Measurements from ENCODE around the gene TMEM14A.
A peak's percentile ranks its signal among the peaks of the same experiment; 100 is the strongest.
"Not testable (repeated sequence)": the region's sequence is repeated elsewhere in the genome, so short reads cannot be mapped to it uniquely, and the experiment has no call there.

TMEM14A gene

GRCh38 chr6:52704060-52704459, 33.1 kb downstream of the TMEM14A start:
- peak; percentile 19 to 48 (median 38) for DNase-seq

- DNase-seq = not testable (repeated sequence)
These were observed 34.0 kb downstream of the TMEM14A start for GRCh38 chr6:52704781-52705502.

- DNase-seq = no peak
These were observed 35.1 kb downstream of the TMEM14A start for GRCh38 chr6:52706001-52706400.

GRCh38 chr6:52707963-52708680, 37.2 kb downstream of the TMEM14A start:
- DNase-seq = no peak

GRCh38 chr6:52712136-52712535, 41.2 kb downstream of the TMEM14A start:
- DNase-seq = no peak

GRCh38 chr6:52714761-52715160, 43.8 kb downstream of the TMEM14A start:
- not testable (repeated sequence) for DNase-seq

- no peak for DNase-seq
These were observed 47.6 kb downstream of the TMEM14A start for GRCh38 chr6:52718550-52718949.

- no peak for DNase-seq
These were observed 49.4 kb downstream of the TMEM14A start for GRCh38 chr6:52720321-52720720.

- no peak for DNase-seq
These were observed 53.1 kb downstream of the TMEM14A start for GRCh38 chr6:52724042-52724405.

GRCh38 chr6:52724406-52725121, 53.7 kb downstream of the TMEM14A start:
- DNase-seq = peak; percentile 66 to 84 (median 76)

GRCh38 chr6:52725143-52725534, 54.2 kb downstream of the TMEM14A start:
- DNase-seq = peak; percentile 21 to 65 (median 55)

- DNase-seq = no peak
These were observed 54.8 kb downstream of the TMEM14A start for GRCh38 chr6:52725535-52726192.

GRCh38 chr6:52726193-52726542, 55.3 kb downstream of the TMEM14A start:
- no peak for DNase-seq

GRCh38 chr6:52726741-52727535, 56.0 kb downstream of the TMEM14A start:
- no peak for DNase-seq

- no peak for DNase-seq
These were observed 57.0 kb downstream of the TMEM14A start for GRCh38 chr6:52727908-52728307.

- DNase-seq = no peak
These were observed 57.5 kb downstream of the TMEM14A start for GRCh38 chr6:52728394-52728793.

GRCh38 chr6:52729576-52729975, 58.7 kb downstream of the TMEM14A start:
- DNase-seq = no peak

GRCh38 chr6:52731719-52732118, 60.8 kb downstream of the TMEM14A start:
- DNase-seq = no peak

- DNase-seq = no peak
These were observed 62.3 kb downstream of the TMEM14A start for GRCh38 chr6:52733172-52733571.

GRCh38 chr6:52734072-52734471, 63.2 kb downstream of the TMEM14A start:
- DNase-seq = no peak

GRCh38 chr6:52735071-52735470, 64.2 kb downstream of the TMEM14A start:
- no peak for DNase-seq

GRCh38 chr6:52736145-52736544, 65.2 kb downstream of the TMEM14A start:
- no peak for DNase-seq
